AG10803 (cell line): ENCODE measurements around the gene RPS15A.

ENCODE experiments used
- DNase-seq: peaks from one replicate; pipeline ENCODE4 v3.0.0; 2010; ENCODE audit warnings: low read depth
- H3K4me3 ChIP-seq: 2 replicates; pipeline ENCODE4 v1.5.1; 2011; ENCODE audit warnings: mild to moderate bottlenecking, low read length, control low read depth
- TF ChIP-seq, protein P1 (sequence below): conservative IDR thresholded peaks from 2 replicates; pipeline ENCODE4 v1.5.1; 2011; ENCODE audit warnings: mild to moderate bottlenecking, low read length, control low read depth, inconsistent platforms

RPS15A gene

DNA sequence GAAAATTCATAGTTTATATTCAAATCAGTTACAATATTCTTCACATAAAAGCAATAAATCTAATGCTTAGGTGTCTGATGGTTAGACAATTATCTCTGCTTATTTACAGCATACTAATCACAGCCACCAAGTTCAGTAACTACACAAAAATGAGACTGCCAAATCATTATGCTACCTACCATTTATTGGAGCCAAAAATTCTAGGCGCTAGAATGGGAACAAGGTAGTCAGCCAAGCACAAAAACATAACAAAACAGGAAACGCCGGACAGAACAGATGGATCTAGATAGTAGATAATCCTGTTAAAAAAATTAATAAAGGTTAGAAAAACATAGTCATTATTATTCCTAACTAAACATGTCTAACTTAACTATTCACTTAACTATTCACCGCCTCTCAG lies 7.6 kb upstream of the RPS15A start:
- H3K4me3 ChIP-seq: no peak overlapping the region
- no peak for DNase-seq
- TF ChIP-seq, protein P1, sequence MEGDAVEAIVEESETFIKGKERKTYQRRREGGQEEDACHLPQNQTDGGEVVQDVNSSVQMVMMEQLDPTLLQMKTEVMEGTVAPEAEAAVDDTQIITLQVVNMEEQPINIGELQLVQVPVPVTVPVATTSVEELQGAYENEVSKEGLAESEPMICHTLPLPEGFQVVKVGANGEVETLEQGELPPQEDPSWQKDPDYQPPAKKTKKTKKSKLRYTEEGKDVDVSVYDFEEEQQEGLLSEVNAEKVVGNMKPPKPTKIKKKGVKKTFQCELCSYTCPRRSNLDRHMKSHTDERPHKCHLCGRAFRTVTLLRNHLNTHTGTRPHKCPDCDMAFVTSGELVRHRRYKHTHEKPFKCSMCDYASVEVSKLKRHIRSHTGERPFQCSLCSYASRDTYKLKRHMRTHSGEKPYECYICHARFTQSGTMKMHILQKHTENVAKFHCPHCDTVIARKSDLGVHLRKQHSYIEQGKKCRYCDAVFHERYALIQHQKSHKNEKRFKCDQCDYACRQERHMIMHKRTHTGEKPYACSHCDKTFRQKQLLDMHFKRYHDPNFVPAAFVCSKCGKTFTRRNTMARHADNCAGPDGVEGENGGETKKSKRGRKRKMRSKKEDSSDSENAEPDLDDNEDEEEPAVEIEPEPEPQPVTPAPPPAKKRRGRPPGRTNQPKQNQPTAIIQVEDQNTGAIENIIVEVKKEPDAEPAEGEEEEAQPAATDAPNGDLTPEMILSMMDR: no peak

DNA sequence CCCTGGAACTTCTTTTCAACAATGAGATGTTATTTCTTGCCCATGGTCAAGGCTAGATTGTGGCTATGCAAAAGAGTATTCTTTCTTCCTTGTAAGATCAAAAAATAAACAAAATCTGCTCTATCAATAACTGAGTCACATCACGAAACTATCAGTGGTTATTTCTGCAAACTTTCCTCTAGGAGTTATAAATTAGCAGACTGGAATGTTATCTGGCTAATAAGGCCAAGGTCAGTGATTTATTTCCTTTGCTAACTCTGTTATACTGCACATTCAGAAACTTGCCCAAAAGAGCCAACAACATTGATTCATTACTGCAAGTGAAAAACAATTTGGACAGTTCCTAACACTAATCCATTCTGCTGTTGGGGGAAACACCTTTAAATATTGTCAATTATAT lies 6.2 kb upstream of the RPS15A start:
- H3K4me3 ChIP-seq: no peak overlapping the region
- no peak for DNase-seq
- TF ChIP-seq, protein P1: no peak

DNA sequence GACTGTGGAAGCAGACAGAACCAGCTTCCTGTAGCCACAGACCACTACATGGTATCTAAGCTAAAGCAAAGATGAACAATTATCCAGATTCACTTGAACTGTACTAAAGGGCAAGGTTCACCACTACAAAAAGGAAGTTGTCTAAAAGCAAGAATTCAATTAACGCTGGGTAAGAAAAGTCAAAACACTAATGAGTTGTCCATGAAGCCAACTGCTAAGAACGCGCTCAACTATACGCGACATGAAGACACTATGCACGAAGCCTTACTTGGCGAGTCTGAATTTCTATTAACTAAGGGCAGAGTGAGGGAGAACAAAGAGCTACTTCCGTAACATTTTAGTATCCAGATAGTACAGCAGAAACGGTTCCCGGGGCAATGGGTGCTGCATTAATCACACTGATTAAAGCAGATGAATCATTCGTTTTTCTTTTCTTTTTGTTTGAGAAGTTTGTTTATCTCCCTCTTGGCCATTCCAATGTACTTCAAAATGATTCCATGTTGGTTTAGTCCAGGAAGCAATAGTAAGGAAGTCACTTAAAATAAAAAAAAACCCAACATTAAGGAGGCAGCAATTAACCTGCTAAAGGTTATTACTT lies 2.8 kb upstream of the RPS15A start:
- TF ChIP-seq, protein P1: no peak
- no peak overlapping the region for H3K4me3 ChIP-seq
- no peak for DNase-seq

DNA sequence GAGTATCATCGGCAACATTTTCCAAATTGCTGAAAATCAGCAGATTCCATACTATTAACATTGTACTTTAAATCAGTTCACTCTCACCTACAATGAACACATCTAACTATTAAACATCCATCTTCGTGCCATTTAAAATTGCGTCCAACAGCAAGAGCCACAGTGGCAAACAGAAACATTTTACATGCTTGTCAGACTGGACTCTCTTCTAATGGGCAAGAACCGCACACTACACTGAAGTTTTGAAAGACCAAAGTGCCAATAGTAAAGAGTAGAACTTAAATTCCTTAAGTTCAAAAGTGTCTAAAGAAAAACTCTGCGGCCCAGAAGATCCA lies 652 bp downstream of the RPS15A start:
- TF ChIP-seq, protein P1: no peak
- peak overlapping the region; percentile 100 for H3K4me3 ChIP-seq
- no peak for DNase-seq

DNA sequence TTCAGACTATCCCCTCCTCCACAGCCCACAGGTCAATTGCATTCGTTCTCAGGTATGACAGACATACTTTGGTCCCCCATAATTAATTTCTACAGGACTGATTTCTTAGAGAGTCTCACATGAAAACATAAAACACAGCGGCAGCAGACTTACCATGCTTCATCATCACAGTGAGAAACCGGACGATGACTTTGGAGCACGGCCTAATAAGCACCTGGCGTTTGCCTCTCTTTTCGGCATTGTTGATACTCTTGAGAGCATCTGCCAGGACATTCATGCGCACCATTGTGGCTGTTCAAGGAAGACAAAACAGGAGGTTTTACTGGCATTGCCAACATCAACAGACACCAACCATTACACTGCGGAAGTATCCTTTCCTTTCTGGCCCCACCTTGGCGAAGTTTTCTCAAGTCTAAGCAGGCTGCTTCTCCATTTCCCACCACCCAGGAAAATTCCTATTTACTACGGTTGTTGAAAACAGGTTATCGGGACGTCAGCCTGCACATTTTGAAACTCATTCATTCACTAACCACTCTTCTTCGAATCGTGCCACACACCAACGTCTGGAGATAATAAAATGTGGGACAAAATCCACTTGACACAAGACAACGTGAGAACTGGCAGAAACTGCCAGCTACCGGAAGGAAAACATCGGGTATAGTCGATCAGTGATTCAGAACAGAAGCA lies 1.2 kb downstream of the RPS15A start:
- peak overlapping the region; percentile 100 for H3K4me3 ChIP-seq
- DNase-seq: no peak
- TF ChIP-seq, protein P1: no peak

DNA sequence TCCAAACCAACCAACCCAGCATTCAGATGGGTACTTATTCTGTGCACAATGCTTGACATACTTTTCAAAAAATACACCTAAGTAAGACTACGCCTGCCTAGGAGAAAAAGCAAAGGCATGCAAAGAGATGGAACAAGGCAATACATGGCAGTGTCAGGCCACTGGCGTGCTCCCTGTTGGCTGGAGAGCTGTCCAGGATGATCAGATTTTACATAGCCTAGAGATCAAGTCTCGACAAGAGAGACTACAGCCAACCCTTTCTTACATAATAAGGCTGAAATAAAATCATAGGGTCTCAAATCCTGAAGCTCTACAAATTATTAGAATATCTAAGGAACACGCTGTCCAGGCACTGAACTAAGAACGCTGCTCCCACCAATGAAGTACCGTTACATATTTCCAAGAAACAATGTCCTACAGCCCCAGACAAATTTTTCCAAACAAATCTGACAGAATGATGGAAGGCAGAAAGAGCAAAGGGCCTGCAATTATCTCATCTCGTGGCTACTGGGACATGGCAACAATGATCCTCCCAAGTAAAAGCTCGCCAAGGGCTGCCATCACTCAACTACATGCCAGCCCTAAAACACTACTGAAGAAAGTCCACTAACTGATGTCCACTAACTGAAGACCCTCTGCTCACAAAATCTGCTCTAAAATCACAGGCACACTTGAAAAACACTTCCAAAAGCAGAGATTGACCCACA lies 5.1 kb downstream of the RPS15A start:
- no peak overlapping the region for H3K4me3 ChIP-seq
- DNase-seq: no peak
- TF ChIP-seq, protein P1: no peak
